ENCODE measurements around the gene SPATA6L.

Gene SPATA6L

GRCh38 chr9:4550777-4551484 lies 115.3 kb downstream of the SPATA6L start:
- DNase-seq (ENCODE audit: low read depth) = no peak

- DNase-seq (ENCODE audit: low read depth) = no peak
Measured at GRCh38 chr9:4549751-4550295, 116.5 kb downstream of the SPATA6L start.

GRCh38 chr9:4548811-4549725 lies 117.2 kb downstream of the SPATA6L start:
- no peak for DNase-seq (ENCODE audit: low read depth)

Measured in fibroblast of the conjunctiva (primary cell).